Calu3 (cell line): ENCODE measurements around the gene AASDHPPT. TPM values are rescaled to one million over a fixed set of nuclear protein-coding genes. Genes with fewer than 3 reads are reported as not detected.

Experiments used
- Bru-seq: library from RNA; stranded (reverse); fragments of 400-500 nt; gene quantifications from one replicate; lab custom pipeline; 2021; lab: Mats Ljungman, UMichigan
- BruChase-seq, 2 experiments: library from RNA; stranded (reverse); fragments of 400-500 nt; gene quantifications; one replicate each; lab custom pipeline; 2021; lab: Mats Ljungman, UMichigan
- BruUV-seq: library from RNA; stranded (reverse); fragments of 400-500 nt; replicated peaks from 2 replicates; lab custom pipeline; 2021; lab: Mats Ljungman, UMichigan
- CTCF ChIA-PET: fragments of 300-600 bp; sonication (Branson Sonifier 250); formaldehyde crosslinking; loops from one replicate; lab custom pipeline; 2022; ENCODE audit warnings: antibody characterized with exemption; lab: Charles Lee
- DNase-seq: peaks from one replicate; pipeline ENCODE4 v3.0.0; 2022
- H3K27ac Mint-ChIP-seq: one replicate; pipeline ENCODE4 v1.8.0; 2022; ENCODE audit warnings: mixed read lengths; ENCODE audit not compliant: unreplicated experiment
- H3K27me3 Mint-ChIP-seq: one replicate; pipeline ENCODE4 v1.8.0; 2022; ENCODE audit warnings: mixed read lengths; ENCODE audit not compliant: unreplicated experiment
- H3K36me3 Mint-ChIP-seq: one replicate; pipeline ENCODE4 v1.8.0; 2022; ENCODE audit warnings: mild to moderate bottlenecking, moderate library complexity, mixed read lengths; ENCODE audit not compliant: insufficient read depth, unreplicated experiment
- H3K4me1 Mint-ChIP-seq: one replicate; pipeline ENCODE4 v1.8.0; 2022; ENCODE audit warnings: mild to moderate bottlenecking, low read depth, mixed read lengths; ENCODE audit not compliant: unreplicated experiment
- H3K4me3 Mint-ChIP-seq: one replicate; pipeline ENCODE4 v1.8.0; 2022; ENCODE audit warnings: mild to moderate bottlenecking, low read depth, moderate library complexity, mixed read lengths; ENCODE audit not compliant: unreplicated experiment
- H3K9me3 Mint-ChIP-seq: one replicate; pipeline ENCODE4 v1.8.0; 2022; ENCODE audit warnings: low read depth, mixed read lengths; ENCODE audit not compliant: unreplicated experiment
- intact Hi-C: fragments of 100-400 bp; cut with micrococcal nuclease; formaldehyde crosslinking; loops from one replicate; pipeline ENCODE4 v1.10.0; 2022; ENCODE audit not compliant: unreplicated experiment
- long read RNA-seq: library from polyadenylated mRNA; stranded (forward); transcript quantifications from one replicate; pipeline ENCODE4 v2.0.0, GENCODE V29; 2022
- total RNA-seq: library from RNA; stranded (reverse); gene quantifications from 2 replicates; pipeline ENCODE4 v1.2.3, GENCODE V29; 2022
- TF ChIP-seq, protein P1 (sequence below): fragments of 200-600 bp; IDR thresholded peaks from one replicate; pipeline ENCODE4 v1.8.0; 2022; ENCODE audit warnings: antibody characterized with exemption; ENCODE audit not compliant: unreplicated experiment

Gene AASDHPPT
- 24.9 and 30.7 TPM in 2 replicates for total RNA-seq
- Bru-seq, nascent RNA, result percentile 81 among the genes with signal in this experiment
- BruChase-seq, experiment 1, labeled RNA remaining after a 6-hour chase, result percentile 68 among the genes with signal in this experiment
- BruChase-seq, experiment 2, labeled RNA remaining after a 2-hour chase, result percentile 78 among the genes with signal in this experiment
- long read RNA-seq, transcript AASDHPPT-201 (6 exons, 2,955 nt), result major isoform, 57 of 60 reads
- long read RNA-seq, partial matches to known transcripts, result 0 of 60 reads
- long read RNA-seq, other reads (novel, unspliced or antisense), result 3 of 60 reads

DNA sequence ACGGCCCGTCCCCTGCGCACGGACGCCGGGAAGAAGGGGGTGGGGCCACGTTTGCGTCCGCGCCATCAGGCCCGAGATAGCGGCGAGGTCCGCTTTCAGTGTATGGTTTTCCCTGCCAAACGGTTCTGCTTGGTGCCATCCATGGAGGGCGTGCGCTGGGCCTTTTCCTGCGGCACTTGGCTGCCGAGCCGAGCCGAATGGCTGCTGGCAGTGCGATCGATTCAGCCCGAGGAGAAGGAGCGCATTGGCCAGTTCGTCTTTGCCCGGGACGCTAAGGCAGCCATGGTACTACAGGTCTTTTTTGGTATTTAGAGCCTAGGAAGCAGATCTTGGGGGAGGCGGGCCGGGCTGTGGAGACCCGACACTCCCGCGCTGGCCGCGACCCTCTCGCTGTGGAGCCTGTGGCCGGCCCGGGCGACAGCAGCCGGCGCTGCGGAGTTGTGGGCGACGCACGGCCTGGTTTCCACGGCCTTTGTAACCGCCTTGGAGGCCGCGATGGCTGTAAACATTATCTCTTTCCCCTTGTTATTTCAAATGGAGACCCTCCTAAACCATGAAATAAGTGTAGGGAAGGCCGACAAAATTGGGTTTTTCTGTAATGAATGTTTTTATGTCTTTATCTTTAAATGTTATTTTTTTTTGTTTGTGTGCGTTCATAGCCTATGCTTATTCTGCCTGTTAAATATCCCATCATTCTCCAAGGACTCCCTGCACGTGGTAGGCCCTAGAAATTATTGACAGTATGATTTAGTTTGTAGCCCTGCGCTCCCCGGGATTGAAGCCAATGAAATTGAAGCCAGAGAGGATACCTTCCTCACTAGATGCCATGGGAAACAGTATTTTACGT lies at the start of gene AASDHPPT:
AASDHPPT (plus strand) TSS at position 54 of the 847 bp plus-strand sequence; CDS start at position 103, 49 bp downstream.
- H3K9me3 Mint-ChIP-seq, result no peaks in the 10 kb centered on the region
- TSS peak; percentile 54 for BruUV-seq
- CTCF ChIA-PET, result interaction anchor here (0.6 kb wide), 2 partner anchors 952 to 1346 kb away, joined by 3 to 4 read pairs; no protein-coding TSS in a partner anchor
- H3K27ac Mint-ChIP-seq, result peak within 1 kb of the TSS; percentile 84
- peaks cover 24% of the 10 kb centered on the region for H3K36me3 Mint-ChIP-seq
- TF ChIP-seq, protein P1, sequence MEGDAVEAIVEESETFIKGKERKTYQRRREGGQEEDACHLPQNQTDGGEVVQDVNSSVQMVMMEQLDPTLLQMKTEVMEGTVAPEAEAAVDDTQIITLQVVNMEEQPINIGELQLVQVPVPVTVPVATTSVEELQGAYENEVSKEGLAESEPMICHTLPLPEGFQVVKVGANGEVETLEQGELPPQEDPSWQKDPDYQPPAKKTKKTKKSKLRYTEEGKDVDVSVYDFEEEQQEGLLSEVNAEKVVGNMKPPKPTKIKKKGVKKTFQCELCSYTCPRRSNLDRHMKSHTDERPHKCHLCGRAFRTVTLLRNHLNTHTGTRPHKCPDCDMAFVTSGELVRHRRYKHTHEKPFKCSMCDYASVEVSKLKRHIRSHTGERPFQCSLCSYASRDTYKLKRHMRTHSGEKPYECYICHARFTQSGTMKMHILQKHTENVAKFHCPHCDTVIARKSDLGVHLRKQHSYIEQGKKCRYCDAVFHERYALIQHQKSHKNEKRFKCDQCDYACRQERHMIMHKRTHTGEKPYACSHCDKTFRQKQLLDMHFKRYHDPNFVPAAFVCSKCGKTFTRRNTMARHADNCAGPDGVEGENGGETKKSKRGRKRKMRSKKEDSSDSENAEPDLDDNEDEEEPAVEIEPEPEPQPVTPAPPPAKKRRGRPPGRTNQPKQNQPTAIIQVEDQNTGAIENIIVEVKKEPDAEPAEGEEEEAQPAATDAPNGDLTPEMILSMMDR, result no peak
- peak within 1 kb of the TSS; percentile 86 for H3K4me3 Mint-ChIP-seq
- intact Hi-C loops, result loop anchor here (5.0 to 10.0 kb wide), 2 partner anchors 56 to 143 kb away; partner anchors contain the start of gene MSANTD4
- DNase-seq, result peak; percentile 4
- H3K4me1 Mint-ChIP-seq, result peaks cover 17% of the 10 kb centered on the region
- H3K27me3 Mint-ChIP-seq, result no peaks in the 10 kb centered on the region

DNA sequence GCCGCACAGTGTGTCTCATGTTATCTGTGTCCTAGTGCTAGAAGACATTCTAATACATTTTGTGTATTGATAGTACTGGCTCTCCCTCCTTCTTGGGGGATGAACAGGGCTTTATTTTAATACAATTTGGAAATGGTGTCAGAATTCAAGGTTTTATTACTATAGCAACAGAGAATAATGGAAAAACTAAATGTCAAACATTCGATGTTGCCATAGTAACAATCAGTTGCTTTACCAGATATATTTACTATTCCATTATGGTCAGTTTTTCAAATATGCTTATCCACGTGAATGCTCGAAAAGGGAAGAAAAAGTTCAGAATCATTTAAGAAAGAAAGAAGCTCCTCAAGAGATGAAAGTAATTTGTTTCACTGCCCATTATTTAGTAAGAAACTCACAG lies 46.9 kb upstream of the AASDHPPT start:
- no peaks in the 10 kb centered on the region for H3K4me1 Mint-ChIP-seq
- no peak for DNase-seq
- TF ChIP-seq, protein P1, result no peak
- H3K9me3 Mint-ChIP-seq, result no peaks in the 10 kb centered on the region
- intact Hi-C loops, result no loop called here
- H3K4me3 Mint-ChIP-seq, result no peak overlapping the region
- CTCF ChIA-PET, result no interaction called here
- H3K27me3 Mint-ChIP-seq, result no peaks in the 10 kb centered on the region
- no TSS peak for BruUV-seq
- H3K27ac Mint-ChIP-seq, result no peak overlapping the region
- H3K36me3 Mint-ChIP-seq, result no peaks in the 10 kb centered on the region

DNA sequence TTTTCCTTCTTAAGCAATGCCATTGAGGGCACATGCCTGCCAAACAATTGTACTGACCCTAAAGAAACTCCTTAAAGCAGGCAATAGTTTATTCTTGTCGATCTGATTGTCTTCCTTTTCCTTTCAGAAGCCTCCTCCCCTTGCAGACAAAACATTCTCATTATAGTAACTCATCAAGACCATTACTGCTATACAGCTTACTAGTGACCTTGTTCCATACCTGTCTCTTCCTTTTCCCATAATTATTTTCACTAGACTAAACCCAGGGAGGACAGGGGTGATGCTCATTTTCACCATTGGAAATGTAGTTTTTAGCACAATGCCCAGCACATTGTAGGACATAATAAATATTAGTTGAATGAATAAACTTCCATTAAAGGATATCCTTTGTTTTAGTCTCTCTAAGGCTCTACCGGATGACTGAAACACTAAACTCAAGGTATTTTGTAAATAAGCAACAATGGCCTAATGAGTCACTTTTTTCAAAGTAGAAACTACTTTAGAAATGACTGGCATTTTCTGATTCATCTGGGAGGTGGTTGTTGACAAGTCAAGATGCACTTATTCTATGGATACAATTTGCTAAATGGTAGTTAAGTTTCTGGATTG lies 46.2 kb upstream of the AASDHPPT start:
- no peaks in the 10 kb centered on the region for H3K27me3 Mint-ChIP-seq
- H3K4me1 Mint-ChIP-seq, result no peaks in the 10 kb centered on the region
- H3K4me3 Mint-ChIP-seq, result no peak overlapping the region
- CTCF ChIA-PET, result no interaction called here
- TF ChIP-seq, protein P1, result no peak
- intact Hi-C loops, result no loop called here
- no peak for DNase-seq
- no TSS peak for BruUV-seq
- H3K9me3 Mint-ChIP-seq, result no peaks in the 10 kb centered on the region
- no peaks in the 10 kb centered on the region for H3K36me3 Mint-ChIP-seq
- H3K27ac Mint-ChIP-seq, result no peak overlapping the region

DNA sequence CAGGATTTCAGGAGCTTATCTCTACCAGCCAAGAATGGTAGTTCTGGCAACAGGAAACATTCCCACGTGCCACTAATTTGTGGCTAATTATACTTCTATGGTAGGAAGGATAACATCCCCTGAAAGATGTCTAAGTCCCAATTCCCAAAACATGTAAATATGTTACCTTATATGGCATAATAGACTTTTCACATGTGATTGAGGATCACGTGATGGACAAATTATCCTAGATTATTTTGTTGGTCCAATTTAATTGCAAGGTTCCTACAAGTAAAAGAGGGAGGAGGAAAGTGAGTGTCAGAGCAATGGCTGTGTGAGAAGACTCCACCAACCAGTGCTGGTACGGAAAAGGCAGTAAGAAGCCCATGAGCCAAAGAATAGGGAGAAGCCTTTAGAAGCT lies 45.5 kb upstream of the AASDHPPT start:
- no peaks in the 10 kb centered on the region for H3K9me3 Mint-ChIP-seq
- H3K27me3 Mint-ChIP-seq, result no peaks in the 10 kb centered on the region
- H3K27ac Mint-ChIP-seq, result no peak overlapping the region
- H3K36me3 Mint-ChIP-seq, result no peaks in the 10 kb centered on the region
- H3K4me3 Mint-ChIP-seq, result no peak overlapping the region
- BruUV-seq, result no TSS peak
- no peak for DNase-seq
- CTCF ChIA-PET, result no interaction called here
- TF ChIP-seq, protein P1, result no peak
- no peaks in the 10 kb centered on the region for H3K4me1 Mint-ChIP-seq
- intact Hi-C loops, result no loop called here
